Astrocyte (in vitro differentiated cells and primary cell): ENCODE data around the gene SLCO4A1.

Experiments used
- CTCF ChIP-seq: IDR thresholded peaks from 2 replicates; pipeline ENCODE4 v1.5.1; 2011; ENCODE audit warnings: low read depth, mild to moderate bottlenecking, inconsistent platforms, low read length, moderate library complexity; ENCODE audit not compliant: insufficient read depth
- EZH2 ChIP-seq: IDR thresholded peaks from 2 replicates; pipeline ENCODE4 v1.6.1; 2012; ENCODE audit warnings: mild to moderate bottlenecking, low read length, inconsistent platforms; ENCODE audit not compliant: insufficient read depth

- TF ChIP-seq EZH2 (no peak), CTCF (no peak)
Observed at GRCh38 chr20:62699741-62700140, 57.4 kb downstream of the SLCO4A1 start.
